Suprapubic skin (tissue), 4 donors: ENCODE data around the gene WDR33.

ENCODE experiments used
- EP300 ChIP-seq: sonication (generic); formaldehyde crosslinking; IDR thresholded peaks from one replicate; pipeline ENCODE4 v1.6.1; 2017; ENCODE audit warnings: antibody characterized with exemption
- POLR2A ChIP-seq, 2 donors: fragments of 450-650 bp; IDR thresholded peaks; one replicate each; pipeline ENCODE4 v1.6.1; 2017; ENCODE audit warnings: antibody characterized with exemption in 2 of 2, mild to moderate bottlenecking in 2 of 2, moderate library complexity in 2 of 2
- POLR2AphosphoS5 ChIP-seq, 3 donors: sonication (generic); formaldehyde crosslinking; IDR thresholded peaks; one replicate each; pipeline ENCODE4 v1.6.1; 2017; ENCODE audit warnings: antibody characterized with exemption in 3 of 3
- TF ChIP-seq, protein P1 (sequence below), 2 donors: fragments of 200-600 bp in 1 of 2; fragments of 450-650 bp in 1 of 2; sonication (generic) in 1 of 2; IDR thresholded peaks; one replicate each; pipeline ENCODE4 v1.5.1; 2016 to 2019; ENCODE audit warnings: antibody characterized with exemption in 2 of 2, mild to moderate bottlenecking in 1 of 2, moderate library complexity in 1 of 2

DNA sequence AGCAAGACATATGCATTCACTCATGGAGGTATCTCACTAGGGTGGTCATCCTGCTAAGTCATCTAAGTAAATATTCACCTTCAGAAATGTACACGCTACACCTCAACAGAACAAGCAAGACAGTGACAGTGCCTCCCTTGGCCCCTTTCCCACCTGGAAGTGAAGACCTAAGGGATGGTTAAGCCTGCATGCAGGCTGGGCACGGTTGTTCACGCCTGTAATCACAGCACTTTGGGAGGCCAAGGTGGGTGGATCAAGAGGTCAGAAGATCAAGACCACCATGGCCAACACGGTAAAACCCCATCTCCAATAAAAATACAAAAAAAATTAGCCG lies 140.0 kb downstream of the WDR33 start:
- TF ChIP-seq, protein P1, sequence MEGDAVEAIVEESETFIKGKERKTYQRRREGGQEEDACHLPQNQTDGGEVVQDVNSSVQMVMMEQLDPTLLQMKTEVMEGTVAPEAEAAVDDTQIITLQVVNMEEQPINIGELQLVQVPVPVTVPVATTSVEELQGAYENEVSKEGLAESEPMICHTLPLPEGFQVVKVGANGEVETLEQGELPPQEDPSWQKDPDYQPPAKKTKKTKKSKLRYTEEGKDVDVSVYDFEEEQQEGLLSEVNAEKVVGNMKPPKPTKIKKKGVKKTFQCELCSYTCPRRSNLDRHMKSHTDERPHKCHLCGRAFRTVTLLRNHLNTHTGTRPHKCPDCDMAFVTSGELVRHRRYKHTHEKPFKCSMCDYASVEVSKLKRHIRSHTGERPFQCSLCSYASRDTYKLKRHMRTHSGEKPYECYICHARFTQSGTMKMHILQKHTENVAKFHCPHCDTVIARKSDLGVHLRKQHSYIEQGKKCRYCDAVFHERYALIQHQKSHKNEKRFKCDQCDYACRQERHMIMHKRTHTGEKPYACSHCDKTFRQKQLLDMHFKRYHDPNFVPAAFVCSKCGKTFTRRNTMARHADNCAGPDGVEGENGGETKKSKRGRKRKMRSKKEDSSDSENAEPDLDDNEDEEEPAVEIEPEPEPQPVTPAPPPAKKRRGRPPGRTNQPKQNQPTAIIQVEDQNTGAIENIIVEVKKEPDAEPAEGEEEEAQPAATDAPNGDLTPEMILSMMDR (IDR thresholded peaks at IDR 0.05), result no peak
- no peak for TF ChIP-seq POLR2A (IDR thresholded peaks at IDR 0.05)
- TF ChIP-seq EP300, result no peak
- no peak for TF ChIP-seq POLR2AphosphoS5 (IDR thresholded peaks at IDR 0.05)
